GM12878 (cell line): Measurements from ENCODE around the gene UBE2I.

Experiments used
- ATF3 ChIP-seq: IDR thresholded peaks from 2 replicates; pipeline ENCODE4 v1.6.1; 2011; ENCODE audit warnings: low read depth, mild to moderate bottlenecking, low read length, moderate library complexity, borderline replicate concordance; ENCODE audit errors: extremely low read depth
- CBX5 ChIP-seq: sonication (generic); IDR thresholded peaks from 2 replicates; pipeline ENCODE4 v1.6.1; 2016; ENCODE audit warnings: low read depth, moderate library complexity, mild to moderate bottlenecking, inconsistent platforms
- CTCF ChIP-seq, 3 experiments: IDR thresholded peaks in 2 of 3; conservative IDR thresholded peaks in 1 of 3; 2 replicates each; pipeline ENCODE4 v1.5.1; 2011; ENCODE audit warnings: low read depth in 3 of 3, low read length in 3 of 3, mild to moderate bottlenecking in 3 of 3, control low read depth in 2 of 3, moderate library complexity in 2 of 3, inconsistent platforms in 1 of 3, mixed read lengths in 1 of 3; ENCODE audit not compliant: control insufficient read depth in 2 of 3, insufficient read depth in 1 of 3; ENCODE audit errors: extremely low read depth in 1 of 3
- EZH2 ChIP-seq: IDR thresholded peaks from 2 replicates; pipeline ENCODE4 v1.6.1; 2012; ENCODE audit warnings: low read depth, mild to moderate bottlenecking, control low read depth, inconsistent platforms, low read length, borderline replicate concordance; ENCODE audit not compliant: control insufficient read depth
- HDGF ChIP-seq: fragments of 450-650 bp; IDR thresholded peaks from 2 replicates; pipeline ENCODE4 v1.6.1; 2016; ENCODE audit warnings: antibody characterized with exemption
- JUNB ChIP-seq: IDR thresholded peaks from 2 replicates; pipeline ENCODE4 v1.6.1; 2016; ENCODE audit warnings: antibody characterized with exemption, mild to moderate bottlenecking
- JUND ChIP-seq: IDR thresholded peaks from 2 replicates; pipeline ENCODE4 v1.6.1; 2012; ENCODE audit warnings: low read depth, mild to moderate bottlenecking, low read length, improper control_type of control experiment, moderate library complexity
- MAX ChIP-seq: IDR thresholded peaks from 2 replicates; pipeline ENCODE4 v1.6.1; 2012; ENCODE audit warnings: low read depth, low read length, improper control_type of control experiment
- MTA3 ChIP-seq: IDR thresholded peaks from 2 replicates; pipeline ENCODE4 v1.6.1; 2012; ENCODE audit warnings: low read length, inconsistent platforms, borderline replicate concordance
- NKRF ChIP-seq: fragments of 450-650 bp; conservative IDR thresholded peaks from 2 replicates; pipeline ENCODE4 v1.6.1; 2017; ENCODE audit warnings: mild to moderate bottlenecking, moderate library complexity

GRCh38 chr16:1291576-1291974 is 17.9 kb upstream of the UBE2I start:
- no peak for TF ChIP-seq CTCF (IDR thresholded peaks at IDR 0.05 in 2 of 3, conservative IDR thresholded peaks at IDR 0.05 in 1 of 3; ENCODE audit: control insufficient read depth in 2 of 3, extremely low read depth in 1 of 3, insufficient read depth in 1 of 3, low read depth in 3 of 3, low read length in 3 of 3)
- no peak for TF ChIP-seq MAX
- TF ChIP-seq JUND = no peak
- no peak for TF ChIP-seq NKRF
- TF ChIP-seq MTA3 = no peak
- TF ChIP-seq HDGF = no peak
- TF ChIP-seq EZH2 = no peak
- TF ChIP-seq CBX5 = no peak
- TF ChIP-seq JUNB = no peak
- TF ChIP-seq ATF3 = no peak
